Prostate gland (tissue), 2 donors: Measurements from ENCODE around the gene HPGD.

Source experiments
- CTCF ChIP-seq, 4 experiments: fragments of 200-600 bp in 2 of 4; fragments of 450-650 bp in 2 of 4; sonication (generic) in 2 of 4; IDR thresholded peaks; 1 replicate in 3 of 4; 2 replicates in 1 of 4; pipeline ENCODE4 v1.5.1; 2016 to 2019; ENCODE audit warnings: antibody characterized with exemption in 4 of 4, mild to moderate bottlenecking in 2 of 4, moderate library complexity in 2 of 4
- POLR2A ChIP-seq: fragments of 450-650 bp; IDR thresholded peaks from one replicate; pipeline ENCODE4 v1.6.1; 2016; ENCODE audit warnings: antibody characterized with exemption, mild to moderate bottlenecking
- POLR2AphosphoS5 ChIP-seq: sonication (generic); formaldehyde crosslinking; IDR thresholded peaks from one replicate; pipeline ENCODE4 v1.6.1; 2017; ENCODE audit warnings: antibody characterized with exemption

- no peak for TF ChIP-seq CTCF (IDR thresholded peaks at IDR 0.05)
- TF ChIP-seq POLR2A, result no peak
- TF ChIP-seq POLR2AphosphoS5, result no peak
These were observed 73.1 kb downstream of the HPGD start for GRCh38 chr4:174449152-174449551.
